NCI-H774 (cell line): ENCODE measurements around the gene HYLS1.
"Not testable (repeated sequence)": the region's sequence is repeated elsewhere in the genome, so short reads cannot be mapped to it uniquely, and the experiment has no call there.

Experiments used
- DNase-seq: peaks from one replicate; lab custom pipeline; 2025; lab: John Stamatoyannopoulos, UW

HYLS1 gene

DNA sequence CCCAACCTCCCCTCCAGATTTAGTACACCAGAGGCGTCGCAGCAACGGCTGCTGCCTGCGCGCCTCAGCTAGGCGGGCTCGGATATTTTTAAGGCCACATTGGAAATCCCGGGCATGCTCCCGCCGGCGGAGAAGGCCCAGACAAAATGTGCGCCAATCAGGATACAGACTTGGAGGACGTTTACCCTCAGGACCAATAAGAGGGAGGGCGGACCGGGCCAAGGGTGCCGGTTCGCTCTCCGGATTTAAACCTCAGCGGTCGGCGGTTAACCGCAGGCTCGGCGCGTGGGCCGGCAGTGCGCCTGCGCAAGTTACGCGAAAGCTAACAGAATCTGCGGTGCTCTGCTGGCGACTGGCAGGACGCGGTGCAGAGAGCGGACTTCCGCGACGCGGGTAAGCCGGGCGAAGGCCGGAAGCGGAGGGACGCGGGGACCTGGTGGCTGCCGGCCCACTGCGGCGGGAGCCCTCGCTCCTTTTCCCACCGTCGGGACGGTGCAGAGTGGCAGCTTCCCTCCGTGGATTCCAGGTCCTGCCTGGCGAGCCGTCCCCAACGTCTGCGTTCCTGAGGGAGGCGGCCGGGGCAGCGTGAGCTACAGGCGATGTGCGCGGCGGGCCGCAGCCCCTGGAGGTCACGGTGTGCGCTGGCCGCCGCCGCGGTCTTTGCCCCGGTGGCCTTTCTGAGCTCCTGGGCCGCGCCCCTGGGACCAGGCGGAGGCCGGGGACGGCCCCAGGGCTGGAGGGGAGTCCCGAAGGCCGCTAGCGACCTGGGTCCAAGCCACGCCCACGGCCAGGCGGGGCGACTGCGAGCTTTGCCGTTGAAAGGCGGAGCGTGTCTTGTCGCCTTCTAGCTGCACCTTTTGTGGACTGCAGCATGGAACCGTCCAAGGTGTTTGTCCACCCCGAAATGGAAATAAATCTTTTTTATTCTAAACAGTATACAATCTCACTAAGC lies at the start of gene HYLS1:
HYLS1 (plus strand) TSS at position 296 of the 952 bp plus-strand sequence. CDS start 11,701 bp downstream, outside the sequence.
- DNase-seq = peak; percentile 97

DNA sequence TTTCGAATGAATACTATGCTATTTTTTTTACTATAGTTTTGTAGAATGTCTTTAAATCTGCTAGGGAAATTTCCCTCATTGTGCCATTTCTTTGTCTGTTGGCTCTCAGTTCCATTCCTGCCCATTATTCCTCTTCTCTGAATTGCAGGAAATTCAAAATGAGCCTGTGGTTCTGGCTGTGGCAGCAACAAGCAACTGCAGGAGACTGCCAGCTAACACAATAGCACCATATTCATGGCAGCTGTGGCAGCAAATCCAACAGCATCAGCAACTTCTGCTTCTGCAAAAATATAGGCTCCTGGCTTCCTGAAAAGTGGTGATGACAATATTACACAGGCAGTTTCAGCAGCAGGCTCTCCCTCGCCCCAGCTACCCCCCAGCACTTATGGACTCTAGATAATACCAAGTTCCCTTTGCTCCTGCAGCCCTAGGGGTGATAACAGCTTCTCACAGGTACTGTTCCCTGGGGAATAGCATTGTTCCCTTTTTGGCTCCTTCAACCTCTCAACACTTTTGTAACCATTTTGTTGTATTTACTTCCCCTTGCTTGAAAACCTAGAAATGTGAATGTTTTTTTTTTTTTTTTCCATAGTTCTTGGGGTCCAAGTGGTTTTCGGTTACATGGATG lies 45.0 kb upstream of the HYLS1 start:
- no peak for DNase-seq

DNA sequence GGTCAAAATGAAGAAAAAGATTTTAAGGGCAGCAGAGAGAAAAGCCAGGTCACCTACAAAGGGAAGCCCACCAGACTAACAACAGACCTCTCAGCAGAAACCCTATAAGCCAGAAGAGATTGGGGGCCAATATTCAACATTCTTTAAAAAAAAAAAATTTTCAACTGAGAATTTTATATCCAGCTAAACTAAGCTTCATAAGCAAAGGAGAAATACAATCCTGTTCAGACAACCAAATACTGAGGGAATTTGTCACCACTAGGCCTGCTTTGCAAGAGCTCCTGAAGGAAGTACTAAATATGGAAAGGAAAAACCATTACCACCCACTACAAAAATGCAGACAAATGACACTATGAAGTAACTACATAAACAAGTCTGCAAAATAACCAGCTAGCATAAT lies 41.3 kb upstream of the HYLS1 start:
- DNase-seq = no peak

GRCh38 chr11:125857670-125858069 lies 29.8 kb upstream of the HYLS1 start:
- DNase-seq = not testable (repeated sequence)

DNA sequence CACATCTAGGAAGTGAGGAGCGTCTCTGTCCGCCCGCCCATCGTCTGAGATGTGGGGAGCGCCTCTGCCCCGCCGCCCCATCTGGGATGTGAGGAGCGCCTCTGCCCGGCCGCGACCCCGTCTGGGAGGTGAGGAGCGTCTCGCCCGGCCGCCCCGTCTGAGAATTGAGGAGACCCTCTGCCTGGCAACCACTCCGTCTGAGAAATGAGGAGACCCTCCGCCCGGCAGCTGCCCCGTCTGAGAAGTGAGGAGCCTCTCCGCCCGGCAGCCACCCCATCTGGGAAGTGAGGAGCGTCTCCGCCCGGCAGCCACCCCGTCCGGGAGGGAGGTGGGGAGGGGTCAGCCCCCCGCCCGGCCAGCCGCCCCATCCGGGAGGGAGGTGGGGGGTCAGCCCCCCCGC lies 24.7 kb upstream of the HYLS1 start:
- not testable (repeated sequence) for DNase-seq

GRCh38 chr11:125865354-125865753 lies 22.1 kb upstream of the HYLS1 start:
- not testable (repeated sequence) for DNase-seq

DNA sequence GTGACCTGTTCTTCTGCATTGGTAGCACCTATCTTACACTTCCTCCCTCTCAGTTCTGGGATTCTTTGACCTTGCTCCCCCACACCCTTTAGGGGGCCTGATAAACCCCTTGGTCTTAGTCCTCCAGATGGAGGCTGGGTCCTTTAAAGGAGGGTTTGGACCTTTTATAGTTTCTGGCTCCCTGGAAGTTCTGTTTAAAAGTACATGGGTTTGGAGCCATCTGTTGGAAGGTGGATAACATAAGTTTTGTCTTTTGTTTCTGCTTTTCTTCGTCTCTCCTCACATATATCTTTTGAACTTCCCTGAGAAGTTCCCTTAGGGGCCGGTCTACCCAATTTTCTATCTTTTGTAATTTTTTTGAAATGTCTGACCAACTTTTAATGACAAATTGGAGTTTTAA lies 17.9 kb upstream of the HYLS1 start:
- DNase-seq = no peak

- no peak for DNase-seq
Observed at GRCh38 chr11:125871391-125872137, 15.9 kb upstream of the HYLS1 start.

DNA sequence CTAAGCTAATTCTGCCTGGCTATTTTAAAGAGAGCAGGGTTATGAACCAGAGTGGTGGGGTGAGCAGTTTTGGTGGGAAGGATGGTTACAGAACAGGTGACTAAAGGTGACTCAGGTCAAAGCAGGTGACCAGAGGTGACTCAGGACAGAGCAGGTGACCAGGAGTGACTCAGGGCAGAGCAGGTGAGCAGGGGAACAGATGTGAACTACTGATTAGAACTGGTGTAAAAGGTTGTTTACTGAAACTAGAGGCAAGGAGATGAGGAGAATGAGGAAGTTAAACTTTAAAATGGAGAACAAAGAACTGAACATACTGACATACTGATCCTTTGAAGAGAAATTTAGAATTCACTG lies 15.4 kb upstream of the HYLS1 start:
- no peak for DNase-seq

- DNase-seq = no peak
Observed at GRCh38 chr11:125873881-125874555, 13.4 kb upstream of the HYLS1 start.

- peak; percentile 51 for DNase-seq
Observed at GRCh38 chr11:125874556-125875124, 12.8 kb upstream of the HYLS1 start.

- no peak for DNase-seq
Observed at GRCh38 chr11:125881291-125881690, 6.2 kb upstream of the HYLS1 start.

GRCh38 chr11:125883375-125883774 lies 4.1 kb upstream of the HYLS1 start:
- no peak for DNase-seq

DNA sequence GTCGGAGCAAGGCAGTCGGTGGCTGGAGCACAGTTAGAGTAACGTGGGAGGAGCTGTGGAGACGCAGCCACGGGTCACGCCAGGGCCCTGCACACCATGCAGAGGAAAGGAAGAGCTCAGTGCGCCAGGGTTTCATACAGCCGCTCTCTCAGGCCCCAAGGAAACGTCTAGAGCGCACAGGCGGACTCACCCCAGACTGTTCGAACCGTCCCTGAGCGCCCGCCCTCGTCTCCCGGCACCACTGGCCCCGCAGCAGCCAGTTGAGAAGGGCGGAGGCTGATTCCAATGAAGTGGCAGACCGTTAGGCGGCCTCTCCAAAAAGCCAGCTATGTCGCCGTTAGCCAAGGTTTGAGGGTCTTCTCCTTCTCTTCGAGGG lies 483 bp upstream of the HYLS1 start:
- peak; percentile 78 for DNase-seq

DNA sequence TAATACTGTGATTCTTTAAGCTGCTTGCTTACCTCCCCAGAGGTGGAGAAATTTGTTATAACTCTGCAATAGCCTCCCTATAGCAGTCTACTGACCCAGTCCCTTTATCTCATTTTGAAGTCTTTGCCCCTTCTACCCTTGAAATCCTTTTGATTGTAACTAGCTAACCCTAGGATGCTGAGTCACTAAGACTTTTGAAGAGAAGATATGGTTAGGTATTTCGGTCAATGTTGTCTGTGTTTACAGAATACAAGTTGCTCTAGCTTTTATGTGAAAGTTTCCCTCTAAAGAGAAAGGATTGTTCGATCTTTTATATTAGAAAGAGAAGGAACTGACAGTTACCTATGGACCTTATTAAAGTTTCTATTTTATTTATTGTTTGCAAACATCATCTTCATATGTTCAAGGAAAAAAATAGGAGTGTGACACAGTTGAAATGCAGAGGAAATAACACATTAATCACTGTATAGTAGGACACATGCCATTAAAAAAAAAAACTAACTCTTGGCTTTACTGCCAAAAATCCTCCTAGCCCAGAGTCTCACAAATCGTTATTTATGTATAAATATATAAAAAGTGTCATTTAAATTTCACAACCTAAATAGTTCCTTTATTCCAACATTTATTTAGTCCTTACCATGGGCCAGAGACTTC lies 3.1 kb downstream of the HYLS1 start:
- DNase-seq = no peak

GRCh38 chr11:125892071-125892470 lies 4.6 kb downstream of the HYLS1 start:
- DNase-seq = no peak

DNA sequence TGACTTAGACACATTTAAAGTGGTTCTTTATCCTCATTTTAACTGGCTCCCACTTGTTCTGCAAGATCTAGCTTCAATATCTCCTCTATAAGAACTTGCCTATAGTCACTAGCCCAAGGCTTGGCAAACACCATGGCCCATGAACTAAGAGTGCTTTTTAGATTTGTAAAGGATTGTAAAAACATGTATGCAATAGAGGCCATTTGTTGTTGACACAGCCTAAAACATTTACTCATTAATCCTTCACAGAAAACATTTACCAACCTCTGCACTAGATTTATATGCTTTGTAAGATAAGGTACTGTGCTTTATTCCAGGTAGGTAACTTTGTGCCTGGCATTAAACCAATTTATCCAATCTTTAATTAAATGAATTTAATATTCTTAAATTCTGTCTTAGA lies 5.5 kb downstream of the HYLS1 start:
- no peak for DNase-seq

- no peak for DNase-seq
Observed at GRCh38 chr11:125901872-125902271, 14.4 kb downstream of the HYLS1 start.

GRCh38 chr11:125902277-125902926 lies 14.9 kb downstream of the HYLS1 start:
- DNase-seq = no peak

- peak; percentile 94 for DNase-seq
Observed at GRCh38 chr11:125902927-125903710, 15.7 kb downstream of the HYLS1 start, which contains the start of gene PUS3. TSS of gene PUS3 (minus strand) at chr11:125903206. CDS start at chr11:125896284, 6,922 bp downstream.
